HK-2 (cell line): ENCODE measurements around the gene MSLN.

Source experiments
- DNase-seq: peaks from one replicate; pipeline ENCODE4 v3.0.0-alpha.2; 2018; ENCODE audit not compliant: unreplicated experiment

MSLN gene

GRCh38 chr16:759110-759910 lies 1.2 kb upstream of the MSLN start:
- no peak for DNase-seq

DNA sequence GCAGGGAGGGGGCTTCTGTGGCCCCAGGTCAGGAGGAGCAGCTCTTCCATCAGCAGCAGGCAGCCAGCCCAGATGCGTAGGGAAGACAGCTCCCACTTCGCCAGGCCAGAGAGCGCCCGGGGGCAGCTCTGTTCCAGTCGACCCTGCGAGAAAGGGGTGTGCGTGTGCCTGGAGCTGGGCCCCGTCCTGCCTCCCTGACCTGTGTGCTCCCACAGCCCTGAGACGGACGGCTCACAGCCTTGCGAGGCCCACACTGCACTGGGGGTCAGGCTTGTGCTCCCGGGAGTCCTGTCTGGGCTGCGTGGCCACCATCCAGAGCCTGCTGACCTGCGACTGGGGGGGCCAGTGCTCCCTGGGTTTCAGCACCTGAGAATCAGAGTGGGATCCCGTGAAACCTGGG lies 469 bp upstream of the MSLN start:
- DNase-seq = no peak

- DNase-seq = no peak
These were observed 1.3 kb downstream of the MSLN start for GRCh38 chr16:761625-762513.

DNA sequence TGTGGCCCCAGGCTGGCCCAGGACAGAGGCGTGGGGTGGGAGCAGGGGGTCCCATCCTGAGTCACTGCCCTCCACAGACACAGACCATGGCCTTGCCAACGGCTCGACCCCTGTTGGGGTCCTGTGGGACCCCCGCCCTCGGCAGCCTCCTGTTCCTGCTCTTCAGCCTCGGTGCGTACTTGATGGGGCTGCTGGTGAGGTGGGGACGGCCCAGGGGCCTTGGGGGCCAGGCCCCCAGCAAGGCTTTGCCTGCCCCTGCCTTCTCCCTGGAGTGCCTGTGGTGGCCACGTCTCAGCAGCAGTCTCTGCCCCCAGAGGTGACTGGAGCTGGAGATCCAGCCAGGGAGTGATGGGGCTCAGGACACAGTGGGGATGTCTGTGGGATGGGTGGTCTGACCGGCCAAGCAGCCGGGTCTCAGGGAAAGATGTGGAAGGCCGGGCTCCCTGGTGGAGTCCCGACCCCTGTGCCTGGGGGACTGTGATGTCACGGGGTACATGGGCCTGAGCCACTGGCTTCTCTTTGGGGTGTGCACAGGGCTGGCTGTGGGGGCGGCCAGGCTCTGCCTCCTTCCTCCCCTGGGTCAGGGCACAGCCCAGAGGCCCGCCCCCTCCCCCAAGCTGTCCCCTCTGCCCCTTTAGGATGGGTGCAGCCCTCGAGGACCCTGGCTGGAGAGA lies 2.2 kb downstream of the MSLN start:
- no peak for DNase-seq

DNA sequence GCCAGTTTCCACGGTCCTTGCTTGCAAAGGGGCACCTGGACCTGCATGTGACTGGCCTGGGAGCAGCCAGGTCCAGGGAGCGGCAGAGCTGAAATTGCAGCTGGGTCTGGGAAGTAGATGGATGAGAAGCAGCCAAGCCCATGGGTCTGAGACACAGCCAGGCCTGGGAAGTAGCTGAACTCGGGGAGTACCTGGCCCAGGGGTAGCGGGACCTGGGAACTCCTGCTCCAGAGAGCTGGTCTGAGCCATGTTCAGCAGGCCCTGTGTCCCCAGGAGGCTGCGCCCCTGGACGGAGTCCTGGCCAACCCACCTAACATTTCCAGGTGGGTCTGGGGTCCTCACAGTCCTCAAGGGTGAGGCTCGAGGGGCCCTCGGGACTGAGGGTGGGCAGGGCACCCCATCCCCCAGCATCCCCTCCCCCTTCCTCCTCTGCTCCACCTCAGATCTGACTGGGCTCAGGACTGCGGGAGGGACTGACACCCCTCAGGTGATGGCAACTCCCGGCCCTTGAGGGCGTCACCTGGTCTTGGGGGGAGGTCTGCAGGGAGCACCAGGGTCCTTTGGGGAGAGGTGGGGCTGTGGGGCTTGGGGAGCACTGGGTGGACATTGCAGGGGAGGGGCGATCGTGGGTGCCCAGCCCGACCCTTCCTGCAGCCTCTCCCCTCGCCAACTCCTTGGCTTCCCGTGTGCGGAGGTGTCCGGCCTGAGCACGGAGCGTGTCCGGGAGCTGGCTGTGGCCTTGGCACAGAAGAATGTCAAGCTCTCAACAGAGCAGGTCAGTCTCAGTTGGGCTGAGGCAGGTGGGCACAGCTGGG lies 3.0 kb downstream of the MSLN start:
- no peak for DNase-seq

GRCh38 chr16:764184-764750 lies 3.7 kb downstream of the MSLN start:
- no peak for DNase-seq

DNA sequence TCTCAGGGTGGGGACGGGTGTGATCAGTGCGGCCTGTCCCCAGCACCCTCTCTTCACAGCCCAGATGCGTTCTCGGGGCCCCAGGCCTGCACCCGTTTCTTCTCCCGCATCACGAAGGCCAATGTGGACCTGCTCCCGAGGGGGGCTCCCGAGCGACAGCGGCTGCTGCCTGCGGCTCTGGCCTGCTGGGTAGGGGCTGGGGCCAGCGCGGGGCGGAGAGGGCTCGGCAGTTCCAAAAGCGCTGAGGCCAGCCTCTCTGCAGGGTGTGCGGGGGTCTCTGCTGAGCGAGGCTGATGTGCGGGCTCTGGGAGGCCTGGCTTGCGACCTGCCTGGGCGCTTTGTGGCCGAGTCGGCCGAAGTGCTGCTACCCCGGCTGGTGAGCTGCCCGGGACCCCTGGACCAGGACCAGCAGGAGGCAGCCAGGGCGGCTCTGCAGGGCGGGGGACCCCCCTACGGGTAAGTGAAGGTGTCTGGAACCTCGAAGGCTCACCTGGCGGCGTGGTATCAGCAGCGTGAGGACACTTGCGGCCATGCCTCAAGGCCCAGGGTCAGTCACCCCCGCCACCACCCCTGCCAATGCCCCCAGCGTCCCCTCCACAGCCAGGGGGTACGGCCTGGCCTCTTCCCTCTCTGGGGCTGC lies 4.4 kb downstream of the MSLN start:
- DNase-seq = no peak

DNA sequence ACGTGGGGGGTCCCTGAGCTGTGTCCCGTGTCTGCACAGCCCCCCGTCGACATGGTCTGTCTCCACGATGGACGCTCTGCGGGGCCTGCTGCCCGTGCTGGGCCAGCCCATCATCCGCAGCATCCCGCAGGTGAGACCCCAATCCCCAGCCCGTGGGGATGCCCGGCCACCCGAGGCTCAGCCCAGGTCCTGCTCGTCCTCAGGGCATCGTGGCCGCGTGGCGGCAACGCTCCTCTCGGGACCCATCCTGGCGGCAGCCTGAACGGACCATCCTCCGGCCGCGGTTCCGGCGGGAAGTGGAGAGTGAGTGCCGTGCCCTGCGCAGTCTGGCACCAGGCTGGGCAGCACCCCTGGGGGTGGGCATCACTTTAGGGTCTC lies 4.9 kb downstream of the MSLN start:
- DNase-seq = no peak

DNA sequence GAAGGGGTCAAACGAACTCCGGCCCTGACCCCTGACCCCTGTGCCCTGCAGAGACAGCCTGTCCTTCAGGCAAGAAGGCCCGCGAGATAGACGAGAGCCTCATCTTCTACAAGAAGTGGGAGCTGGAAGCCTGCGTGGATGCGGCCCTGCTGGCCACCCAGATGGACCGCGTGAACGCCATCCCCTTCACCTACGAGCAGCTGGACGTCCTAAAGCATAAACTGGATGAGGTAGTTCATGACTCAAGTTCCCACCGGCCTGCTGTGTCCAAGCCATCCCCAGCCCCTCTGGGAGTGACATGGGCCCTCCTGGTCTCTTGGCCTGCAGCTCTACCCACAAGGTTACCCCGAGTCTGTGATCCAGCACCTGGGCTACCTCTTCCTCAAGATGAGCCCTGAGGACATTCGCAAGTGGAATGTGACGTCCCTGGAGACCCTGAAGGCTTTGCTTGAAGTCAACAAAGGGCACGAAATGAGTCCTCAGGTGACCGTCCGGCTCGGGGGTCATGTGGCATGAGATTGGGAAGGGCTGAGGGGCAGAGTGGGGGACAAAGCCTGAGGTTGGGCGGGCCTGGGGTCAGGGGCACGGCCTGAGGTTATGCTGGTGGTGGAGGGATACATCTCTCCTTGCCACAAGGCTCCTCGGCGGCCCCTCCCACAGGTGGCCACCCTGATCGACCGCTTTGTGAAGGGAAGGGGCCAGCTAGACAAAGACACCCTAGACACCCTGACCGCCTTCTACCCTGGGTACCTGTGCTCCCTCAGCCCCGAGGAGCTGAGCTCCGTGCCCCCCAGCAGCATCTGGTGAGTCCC lies 5.7 kb downstream of the MSLN start:
- DNase-seq = no peak

- no peak for DNase-seq
These were observed 6.5 kb downstream of the MSLN start for GRCh38 chr16:766820-767640.

GRCh38 chr16:767743-768235 lies 7.3 kb downstream of the MSLN start:
- DNase-seq = no peak

- no peak for DNase-seq
These were observed 7.9 kb downstream of the MSLN start for GRCh38 chr16:768428-768827.

GRCh38 chr16:769184-769784 lies 8.8 kb downstream of the MSLN start:
- DNase-seq = no peak

- no peak for DNase-seq
These were observed 9.4 kb downstream of the MSLN start for GRCh38 chr16:769934-770333.

DNA sequence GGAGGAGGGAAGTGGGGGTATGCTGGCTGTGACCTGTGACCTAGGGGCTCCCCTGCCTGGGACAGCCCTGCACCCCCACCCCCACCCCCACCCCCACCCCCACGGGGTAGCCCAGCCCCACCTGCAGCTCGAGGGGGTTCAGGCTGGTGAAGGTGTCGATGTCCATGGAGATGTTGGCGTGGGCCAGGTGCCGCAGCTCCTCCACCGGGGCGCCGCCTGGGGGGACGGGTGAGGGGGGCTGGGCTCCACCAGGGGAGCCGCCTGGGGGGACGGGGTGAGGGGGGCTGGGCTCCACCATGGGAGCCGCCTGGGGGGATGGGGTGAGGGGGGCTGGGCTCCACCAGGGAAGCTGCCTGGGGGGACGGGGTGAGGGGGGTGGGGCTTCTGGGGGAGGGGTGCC lies 9.9 kb downstream of the MSLN start:
- no peak for DNase-seq

- DNase-seq = no peak
These were observed 12.4 kb downstream of the MSLN start for GRCh38 chr16:772959-773358.

DNA sequence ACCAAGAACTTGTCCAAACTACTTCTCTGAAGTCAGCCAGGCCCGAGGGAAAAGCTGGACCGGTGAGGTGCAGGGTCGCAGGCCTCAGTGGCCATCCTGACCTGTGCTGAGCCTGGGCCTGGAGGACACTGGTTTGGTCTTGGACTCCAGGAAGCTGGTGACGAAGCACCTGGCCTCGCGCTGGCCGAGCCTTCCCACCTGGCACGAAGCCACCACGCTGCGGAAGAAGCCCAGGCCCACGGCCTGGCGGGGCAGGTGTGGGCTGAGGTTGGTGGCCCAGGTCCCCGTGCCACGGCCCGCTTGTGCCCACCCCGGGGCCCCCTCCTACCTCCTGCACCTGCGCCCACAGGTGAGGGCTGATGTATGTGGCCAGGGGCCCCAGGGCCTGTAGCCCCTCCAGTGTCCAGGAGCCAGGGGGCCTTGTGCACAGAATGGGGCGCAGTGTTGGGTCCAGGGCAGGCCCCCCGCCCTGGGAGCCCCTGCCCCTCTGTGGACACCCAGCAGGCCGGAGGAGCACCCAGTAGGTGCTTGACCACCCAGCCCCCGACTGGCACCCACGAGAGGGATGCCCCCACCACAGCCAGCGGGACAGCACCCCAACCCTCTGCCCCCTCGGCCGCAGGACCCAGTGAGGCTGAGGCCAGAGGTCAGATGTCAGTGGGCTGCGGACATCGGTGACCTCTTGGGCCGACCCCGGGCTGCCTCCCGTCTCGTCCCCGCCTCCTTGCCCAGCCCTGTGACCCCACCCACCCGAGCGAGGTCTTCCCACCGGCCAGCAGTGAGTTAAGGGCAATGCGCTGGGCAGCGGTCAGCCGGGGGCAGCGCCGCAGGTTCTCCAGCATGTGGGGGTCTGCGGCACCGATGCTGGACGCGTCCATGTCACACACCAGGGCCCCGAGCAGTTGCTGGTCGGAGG lies 13.8 kb downstream of the MSLN start:
- no peak for DNase-seq
